Uterus (tissue), 2 donors: ENCODE data around the gene PANK4.

Experiments
- POLR2A ChIP-seq, 2 donors: fragments of 450-650 bp; IDR thresholded peaks; one replicate each; pipeline ENCODE4 v1.6.1; 2016; ENCODE audit warnings: antibody characterized with exemption in 2 of 2, mild to moderate bottlenecking in 1 of 2, moderate library complexity in 1 of 2
- TF ChIP-seq, protein P1 (sequence below), 4 experiments: fragments of 200-600 bp in 2 of 4; fragments of 450-650 bp in 2 of 4; sonication (generic) in 2 of 4; IDR thresholded peaks; one replicate each; pipeline ENCODE4 v1.5.1; 2016 to 2019; ENCODE audit warnings: antibody characterized with exemption in 4 of 4, mild to moderate bottlenecking in 2 of 4, moderate library complexity in 1 of 4

DNA sequence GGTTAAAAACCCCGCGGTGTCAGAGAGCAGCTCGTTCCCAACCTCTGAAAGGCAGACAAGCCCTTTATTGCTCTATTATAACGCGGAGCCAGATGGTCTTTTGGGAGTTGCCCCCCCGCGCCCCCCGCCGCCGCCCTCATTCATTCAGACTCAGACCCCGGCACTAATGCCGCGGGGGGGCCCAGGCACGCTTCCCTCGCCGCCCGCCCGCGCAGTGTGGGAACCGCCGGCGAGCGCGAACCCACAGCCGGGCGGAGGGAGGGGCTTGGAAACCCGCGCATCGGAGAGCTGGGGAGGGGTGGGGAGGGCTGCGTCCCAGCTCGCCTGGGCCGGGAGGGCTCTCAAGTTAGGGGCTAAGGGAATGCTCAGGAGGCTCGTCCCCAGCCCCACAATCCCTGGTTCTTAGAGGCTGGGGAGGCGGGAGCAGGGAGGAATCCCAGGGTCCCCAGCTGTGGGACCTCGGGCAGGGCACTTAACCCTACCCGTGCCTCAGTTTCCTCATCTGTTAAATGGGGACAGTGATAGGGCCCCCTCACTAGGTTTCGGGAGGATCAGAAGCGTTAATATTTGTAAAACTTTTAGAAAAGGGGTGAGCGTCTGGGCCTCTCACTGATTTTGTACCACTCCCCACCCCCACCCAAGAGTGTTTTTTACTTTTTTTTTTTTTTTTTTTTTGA lies 14.6 kb upstream of the PANK4 start:
- TF ChIP-seq, protein P1, sequence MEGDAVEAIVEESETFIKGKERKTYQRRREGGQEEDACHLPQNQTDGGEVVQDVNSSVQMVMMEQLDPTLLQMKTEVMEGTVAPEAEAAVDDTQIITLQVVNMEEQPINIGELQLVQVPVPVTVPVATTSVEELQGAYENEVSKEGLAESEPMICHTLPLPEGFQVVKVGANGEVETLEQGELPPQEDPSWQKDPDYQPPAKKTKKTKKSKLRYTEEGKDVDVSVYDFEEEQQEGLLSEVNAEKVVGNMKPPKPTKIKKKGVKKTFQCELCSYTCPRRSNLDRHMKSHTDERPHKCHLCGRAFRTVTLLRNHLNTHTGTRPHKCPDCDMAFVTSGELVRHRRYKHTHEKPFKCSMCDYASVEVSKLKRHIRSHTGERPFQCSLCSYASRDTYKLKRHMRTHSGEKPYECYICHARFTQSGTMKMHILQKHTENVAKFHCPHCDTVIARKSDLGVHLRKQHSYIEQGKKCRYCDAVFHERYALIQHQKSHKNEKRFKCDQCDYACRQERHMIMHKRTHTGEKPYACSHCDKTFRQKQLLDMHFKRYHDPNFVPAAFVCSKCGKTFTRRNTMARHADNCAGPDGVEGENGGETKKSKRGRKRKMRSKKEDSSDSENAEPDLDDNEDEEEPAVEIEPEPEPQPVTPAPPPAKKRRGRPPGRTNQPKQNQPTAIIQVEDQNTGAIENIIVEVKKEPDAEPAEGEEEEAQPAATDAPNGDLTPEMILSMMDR (IDR thresholded peaks at IDR 0.05): no peak
- no peak for TF ChIP-seq POLR2A (IDR thresholded peaks at IDR 0.05)
